Measurements from ENCODE around the gene CREB5.

CREB5 gene

GRCh38 chr7:28872226-28872625, 459.9 kb downstream of the CREB5 start:
- no peak for FAIRE-seq

- no peak for FAIRE-seq
Measured at GRCh38 chr7:28873365-28873764, 461.0 kb downstream of the CREB5 start.

DNA sequence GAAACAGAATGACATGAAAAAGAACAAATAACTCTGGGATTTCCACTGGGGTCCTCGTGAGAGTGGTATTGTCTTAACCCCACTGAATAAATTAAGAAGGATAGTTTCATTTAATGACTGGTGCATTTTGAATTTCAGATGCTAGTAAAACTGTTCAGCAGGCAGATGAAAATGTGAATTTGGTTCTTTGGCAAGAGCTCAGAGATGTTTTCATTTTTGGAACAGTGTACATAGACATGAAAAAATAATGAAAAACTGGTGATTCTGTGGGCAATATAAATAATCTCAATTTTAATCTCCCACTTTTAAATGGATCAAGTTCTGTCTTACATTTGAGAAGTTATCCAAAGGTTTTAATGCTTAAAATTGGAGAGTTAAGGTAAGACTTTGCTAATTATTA, 461.7 kb downstream of the CREB5 start:
- FAIRE-seq, result no peak

Data from islet of Langerhans (tissue), 1 donor.